Osteoblast (primary cell): ENCODE data around the gene TEKT5. TPM values are rescaled to one million over a fixed set of nuclear protein-coding genes. Genes with fewer than 3 reads are reported as not detected.
"Not testable (repeated sequence)": the region's sequence is repeated elsewhere in the genome, so short reads cannot be mapped to it uniquely, and the experiment has no call there.

ENCODE experiments used
- DNase-seq: peaks from one replicate; pipeline ENCODE4 v3.0.0; 2011; ENCODE audit warnings: low spot score, mixed read lengths; ENCODE audit not compliant: insufficient read length; ENCODE audit errors: missing footprints
- H2AFZ ChIP-seq: 2 replicates; pipeline ENCODE4 v1.6.0; 2011; ENCODE audit warnings: mild to moderate bottlenecking, low read length
- H3K27ac ChIP-seq: 2 replicates; pipeline ENCODE4 v1.5.1; 2011; ENCODE audit warnings: mild to moderate bottlenecking, low read depth, low read length, moderate library complexity
- H3K27me3 ChIP-seq: 2 replicates; pipeline ENCODE4 v1.6.0; 2012; ENCODE audit warnings: mild to moderate bottlenecking, control low read depth, inconsistent platforms, low read length, moderate library complexity; ENCODE audit not compliant: insufficient read depth
- H3K36me3 ChIP-seq: 2 replicates; pipeline ENCODE4 v1.5.1; 2011; ENCODE audit warnings: mild to moderate bottlenecking, low read length, control low read depth, moderate library complexity; ENCODE audit not compliant: insufficient read depth
- H3K4me1 ChIP-seq: 2 replicates; pipeline ENCODE4 v1.5.1; 2011; ENCODE audit warnings: mild to moderate bottlenecking, low read length, control low read depth, moderate library complexity; ENCODE audit not compliant: insufficient read depth
- H3K4me2 ChIP-seq: 2 replicates; pipeline ENCODE4 v1.6.0; 2011; ENCODE audit warnings: mild to moderate bottlenecking, low read length; ENCODE audit not compliant: insufficient read depth
- H3K4me3 ChIP-seq: fragments of 200-600 bp; sonication (generic); 3 replicates; pipeline ENCODE4 v1.5.1; 2012; ENCODE audit warnings: mild to moderate bottlenecking, low read length, inconsistent platforms; ENCODE audit not compliant: insufficient read depth
- H3K79me2 ChIP-seq: 2 replicates; pipeline ENCODE4 v1.6.0; 2012; ENCODE audit warnings: mild to moderate bottlenecking, low read length, control low read depth, inconsistent platforms; ENCODE audit not compliant: insufficient read depth
- H3K9me3 ChIP-seq: 2 replicates; pipeline ENCODE4 v1.5.1; 2011; ENCODE audit warnings: low read depth, low read length, control low read depth
- H4K20me1 ChIP-seq: 2 replicates; pipeline ENCODE4 v1.6.0; 2012; ENCODE audit warnings: mild to moderate bottlenecking, low read length, control low read depth; ENCODE audit not compliant: insufficient read depth
- total RNA-seq: library from RNA; depleted of rRNA; stranded (reverse); fragments of >200 nt; gene quantifications from 2 replicates; pipeline ENCODE4 v1.2.3, GENCODE V29; 2012
- TF ChIP-seq, protein P1 (sequence below): IDR thresholded peaks from 2 replicates; pipeline ENCODE4 v1.5.1; 2011; ENCODE audit warnings: mild to moderate bottlenecking, low read depth, low read length, moderate library complexity; ENCODE audit errors: extremely low read depth

TEKT5 gene
- total RNA-seq, 1 donor, result 0.36 TPM

- no peak overlapping the region for H3K27ac ChIP-seq
- H3K4me1 ChIP-seq, result peaks cover 6% of the 10 kb centered on the region
- no peaks in the 10 kb centered on the region for H4K20me1 ChIP-seq
- no peak overlapping the region for H2AFZ ChIP-seq
- peak; percentile 14 for DNase-seq
- no peak overlapping the region for H3K4me3 ChIP-seq
- H3K79me2 ChIP-seq, result no peaks in the 10 kb centered on the region
- no peaks in the 10 kb centered on the region for H3K9me3 ChIP-seq
- no peaks in the 10 kb centered on the region for H3K27me3 ChIP-seq
- no peaks in the 10 kb centered on the region for H3K36me3 ChIP-seq
- TF ChIP-seq, protein P1, sequence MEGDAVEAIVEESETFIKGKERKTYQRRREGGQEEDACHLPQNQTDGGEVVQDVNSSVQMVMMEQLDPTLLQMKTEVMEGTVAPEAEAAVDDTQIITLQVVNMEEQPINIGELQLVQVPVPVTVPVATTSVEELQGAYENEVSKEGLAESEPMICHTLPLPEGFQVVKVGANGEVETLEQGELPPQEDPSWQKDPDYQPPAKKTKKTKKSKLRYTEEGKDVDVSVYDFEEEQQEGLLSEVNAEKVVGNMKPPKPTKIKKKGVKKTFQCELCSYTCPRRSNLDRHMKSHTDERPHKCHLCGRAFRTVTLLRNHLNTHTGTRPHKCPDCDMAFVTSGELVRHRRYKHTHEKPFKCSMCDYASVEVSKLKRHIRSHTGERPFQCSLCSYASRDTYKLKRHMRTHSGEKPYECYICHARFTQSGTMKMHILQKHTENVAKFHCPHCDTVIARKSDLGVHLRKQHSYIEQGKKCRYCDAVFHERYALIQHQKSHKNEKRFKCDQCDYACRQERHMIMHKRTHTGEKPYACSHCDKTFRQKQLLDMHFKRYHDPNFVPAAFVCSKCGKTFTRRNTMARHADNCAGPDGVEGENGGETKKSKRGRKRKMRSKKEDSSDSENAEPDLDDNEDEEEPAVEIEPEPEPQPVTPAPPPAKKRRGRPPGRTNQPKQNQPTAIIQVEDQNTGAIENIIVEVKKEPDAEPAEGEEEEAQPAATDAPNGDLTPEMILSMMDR, result no peak
- H3K4me2 ChIP-seq, result no peak overlapping the region
Measured at GRCh38 chr16:10623059-10623458, 71.7 kb downstream of the TEKT5 start.

DNA sequence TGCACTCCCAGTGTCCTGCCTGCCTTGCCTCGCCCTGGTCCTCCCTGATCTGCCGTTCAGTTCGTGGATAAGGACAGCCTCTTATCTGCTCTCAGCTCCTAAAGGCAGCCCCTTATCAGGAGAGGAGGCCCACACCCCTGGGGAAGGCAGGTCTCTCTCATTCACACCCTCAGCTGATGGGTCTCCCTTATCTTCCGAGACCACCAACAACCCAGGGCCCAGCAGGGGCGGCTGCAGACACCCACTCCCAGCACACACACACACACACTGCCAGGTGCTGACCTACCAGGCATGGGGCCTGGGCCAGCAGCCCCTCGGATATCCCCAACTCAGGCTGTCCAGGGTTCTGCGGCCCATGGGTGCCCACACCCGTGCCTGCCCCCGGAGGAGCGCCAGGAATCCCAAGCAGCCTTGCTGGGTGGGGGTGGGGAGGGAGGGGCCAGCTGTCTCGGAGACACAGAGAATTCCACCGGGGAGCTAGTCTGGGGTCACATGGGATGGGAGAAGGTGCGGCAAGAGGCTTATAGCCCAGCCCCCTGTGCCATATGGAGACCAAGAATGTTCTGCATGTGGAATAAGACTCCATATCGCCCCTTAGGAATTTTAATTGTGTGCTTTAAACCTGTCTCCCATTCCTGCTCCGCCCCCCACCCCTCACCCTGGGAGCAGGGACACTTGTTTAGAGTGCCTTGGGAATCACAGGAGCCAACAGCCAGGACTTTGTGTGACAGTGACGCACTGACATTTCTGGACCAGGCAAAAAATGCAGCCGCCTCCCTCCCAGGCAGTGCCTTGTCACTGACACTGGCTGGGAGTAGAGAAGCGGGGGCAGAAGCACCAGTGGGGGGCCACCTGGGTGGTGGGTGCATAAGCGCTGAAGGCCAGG, 72.5 kb downstream of the TEKT5 start:
- TF ChIP-seq, protein P1, result no peak
- Histone ChIP-seq H4K20me1 (no peaks in the 10 kb centered on the region), H2AFZ (no peak overlapping the region), H3K9me3 (no peaks in the 10 kb centered on the region), H3K79me2 (no peaks in the 10 kb centered on the region), H3K4me2 (no peak overlapping the region), H3K4me1 (peaks cover 14% of the 10 kb centered on the region), H3K36me3 (no peaks in the 10 kb centered on the region), H3K27me3 (no peaks in the 10 kb centered on the region), H3K27ac (no peak overlapping the region), H3K4me3 (no peak overlapping the region)
- DNase-seq, result peak; percentile 43

DNA sequence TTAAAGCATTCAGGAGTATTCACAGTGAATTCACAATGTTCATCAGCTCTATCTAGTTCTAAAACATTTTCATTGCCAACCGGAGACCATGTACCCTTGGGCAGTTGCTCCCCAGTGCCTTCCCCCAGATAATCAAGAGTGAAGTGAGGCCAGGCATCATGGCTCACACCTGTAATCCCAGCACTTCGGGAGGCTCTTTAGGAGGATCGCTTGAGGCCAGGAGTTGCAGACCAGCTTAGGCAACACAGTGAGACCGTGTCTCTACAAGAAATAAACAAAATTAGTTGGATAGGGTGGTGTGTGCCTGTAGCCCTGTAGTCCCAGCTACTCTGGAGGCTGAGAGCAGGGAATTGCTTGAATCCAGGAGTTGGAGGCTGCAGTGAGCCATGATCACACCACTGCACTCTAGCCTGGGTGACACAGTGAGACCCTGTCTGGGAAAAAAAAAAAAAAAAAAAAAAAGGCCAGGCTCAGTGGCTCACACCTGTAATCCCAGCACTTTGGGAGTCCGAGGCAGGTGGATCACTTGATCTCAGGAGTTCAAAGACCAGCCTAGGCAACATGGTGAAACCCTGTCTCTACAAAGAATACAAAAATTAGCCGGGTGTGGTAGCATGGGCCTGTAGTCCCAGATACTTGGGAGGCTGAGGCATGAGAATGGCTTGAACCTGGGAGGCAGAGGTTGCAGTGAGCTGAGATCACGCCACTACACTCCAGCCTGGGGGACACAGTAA, 73.3 kb downstream of the TEKT5 start:
- H2AFZ ChIP-seq, DNase-seq, H3K9me3 ChIP-seq, H3K27ac ChIP-seq, H3K79me2 ChIP-seq, H3K4me3 ChIP-seq, H3K36me3 ChIP-seq, H3K27me3 ChIP-seq, H4K20me1 ChIP-seq, H3K4me2 ChIP-seq: not testable (repeated sequence)
- peaks cover 20% of the 10 kb centered on the region for H3K4me1 ChIP-seq

- Histone ChIP-seq H3K27ac (no peak overlapping the region), H3K9me3 (no peaks in the 10 kb centered on the region), H4K20me1 (no peaks in the 10 kb centered on the region), H3K36me3 (no peaks in the 10 kb centered on the region), H3K27me3 (no peaks in the 10 kb centered on the region), H3K4me2 (no peak overlapping the region), H3K4me1 (peaks cover 14% of the 10 kb centered on the region), H2AFZ (no peak overlapping the region), H3K79me2 (no peaks in the 10 kb centered on the region), H3K4me3 (no peak overlapping the region)
- peak; percentile 72 for DNase-seq
- TF ChIP-seq, protein P1, result no peak
Measured at GRCh38 chr16:10620120-10620519, 74.6 kb downstream of the TEKT5 start.
